Testis (tissue), 2 donors: ENCODE data around the gene SCFD2.

Experiments used
- POLR2A ChIP-seq: fragments of 450-650 bp; IDR thresholded peaks from one replicate; pipeline ENCODE4 v1.6.1; 2017; ENCODE audit warnings: antibody characterized with exemption, mild to moderate bottlenecking, moderate library complexity
- TF ChIP-seq, protein P1 (sequence below), 3 experiments: fragments of 450-650 bp in 2 of 3; fragments of 200-600 bp in 1 of 3; sonication (generic) in 1 of 3; IDR thresholded peaks; one replicate each; pipeline ENCODE4 v1.5.1; 2016 to 2019; ENCODE audit warnings: antibody characterized with exemption in 3 of 3, mild to moderate bottlenecking in 2 of 3, moderate library complexity in 1 of 3

- TF ChIP-seq, protein P1, sequence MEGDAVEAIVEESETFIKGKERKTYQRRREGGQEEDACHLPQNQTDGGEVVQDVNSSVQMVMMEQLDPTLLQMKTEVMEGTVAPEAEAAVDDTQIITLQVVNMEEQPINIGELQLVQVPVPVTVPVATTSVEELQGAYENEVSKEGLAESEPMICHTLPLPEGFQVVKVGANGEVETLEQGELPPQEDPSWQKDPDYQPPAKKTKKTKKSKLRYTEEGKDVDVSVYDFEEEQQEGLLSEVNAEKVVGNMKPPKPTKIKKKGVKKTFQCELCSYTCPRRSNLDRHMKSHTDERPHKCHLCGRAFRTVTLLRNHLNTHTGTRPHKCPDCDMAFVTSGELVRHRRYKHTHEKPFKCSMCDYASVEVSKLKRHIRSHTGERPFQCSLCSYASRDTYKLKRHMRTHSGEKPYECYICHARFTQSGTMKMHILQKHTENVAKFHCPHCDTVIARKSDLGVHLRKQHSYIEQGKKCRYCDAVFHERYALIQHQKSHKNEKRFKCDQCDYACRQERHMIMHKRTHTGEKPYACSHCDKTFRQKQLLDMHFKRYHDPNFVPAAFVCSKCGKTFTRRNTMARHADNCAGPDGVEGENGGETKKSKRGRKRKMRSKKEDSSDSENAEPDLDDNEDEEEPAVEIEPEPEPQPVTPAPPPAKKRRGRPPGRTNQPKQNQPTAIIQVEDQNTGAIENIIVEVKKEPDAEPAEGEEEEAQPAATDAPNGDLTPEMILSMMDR (IDR thresholded peaks at IDR 0.05): no peak
- no peak for TF ChIP-seq POLR2A
Measured at GRCh38 chr4:53061091-53061850, 304.6 kb downstream of the SCFD2 start.
